Sciatic nerve (tissue), 2 donors: ENCODE data around the gene MINK1. TPM values are rescaled to one million over a fixed set of nuclear protein-coding genes. Genes with fewer than 3 reads are reported as not detected.
A peak's percentile ranks its signal among the peaks of the same experiment; 100 is the strongest.

ENCODE experiments used
- ATAC-seq: fragments of 200-7000 bp; cut with Tn5 transposase; one replicate; pipeline ENCODE4 v1.9.1; 2020; ENCODE audit warnings: mild to moderate bottlenecking, moderate library complexity
- DNase-seq: peaks from one replicate; pipeline ENCODE4 v3.0.0-alpha.2; 2020; ENCODE audit warnings: low spot score
- intact Hi-C: fragments of 100-400 bp; cut with DNase I; formaldehyde crosslinking; loops from one replicate; pipeline ENCODE4 v1.14.2; 2022
- total RNA-seq: library from RNA; stranded (reverse); fragmentation: NEBNext Ultra II Directional; extraction: Animal tissue kit (Norgen Biotek cat#: 25700); gene quantifications from one replicate; pipeline ENCODE4 v1.2.1, GENCODE V29; 2021
- donor health status: DM: no; HTN: no; CAD: no.
- donor health status: DM: no; HTN: no; CAD: no.

The MINK1 gene
- total RNA-seq, 1 donor from 2014 or later, result 95.0 TPM

DNA sequence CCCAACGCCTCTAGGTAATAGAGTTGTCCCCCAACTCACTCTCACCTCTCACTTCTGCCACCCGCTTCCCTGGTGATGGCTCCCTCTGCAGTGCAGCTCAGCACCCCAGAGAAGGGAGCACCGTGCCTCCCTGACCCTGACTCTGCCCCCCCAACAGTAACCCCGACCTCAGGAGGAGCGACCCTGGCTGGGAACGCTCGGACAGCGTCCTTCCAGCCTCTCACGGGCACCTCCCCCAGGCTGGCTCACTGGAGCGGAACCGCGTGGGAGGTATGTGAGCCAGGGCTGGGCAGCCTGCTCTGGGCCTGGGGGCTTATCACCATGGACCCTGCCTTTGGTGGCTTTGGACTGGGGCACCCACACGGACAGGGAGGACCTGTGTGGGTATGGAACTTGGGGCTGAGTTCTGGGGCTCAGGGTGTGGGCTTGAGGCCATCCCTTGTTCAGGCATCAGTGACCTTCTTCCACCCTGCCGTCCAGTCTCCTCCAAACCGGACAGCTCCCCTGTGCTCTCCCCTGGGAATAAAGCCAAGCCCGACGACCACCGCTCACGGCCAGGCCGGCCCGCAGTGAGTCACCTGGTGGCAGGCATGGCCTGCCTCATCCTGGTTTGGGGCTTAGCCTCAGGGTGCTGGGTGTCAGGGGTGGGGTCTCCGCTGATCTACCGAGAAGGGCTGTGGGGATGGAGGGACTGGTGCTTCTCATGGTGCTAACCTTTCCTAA is 59.5 kb downstream of the MINK1 start:
- DNase-seq (no peak), ATAC-seq (no peak)
- intact Hi-C loops, result loop anchor here (5.0 kb wide), 1 partner anchor 105 kb away; the partner anchor contains the start of genes GLTPD2 and VMO1

DNA sequence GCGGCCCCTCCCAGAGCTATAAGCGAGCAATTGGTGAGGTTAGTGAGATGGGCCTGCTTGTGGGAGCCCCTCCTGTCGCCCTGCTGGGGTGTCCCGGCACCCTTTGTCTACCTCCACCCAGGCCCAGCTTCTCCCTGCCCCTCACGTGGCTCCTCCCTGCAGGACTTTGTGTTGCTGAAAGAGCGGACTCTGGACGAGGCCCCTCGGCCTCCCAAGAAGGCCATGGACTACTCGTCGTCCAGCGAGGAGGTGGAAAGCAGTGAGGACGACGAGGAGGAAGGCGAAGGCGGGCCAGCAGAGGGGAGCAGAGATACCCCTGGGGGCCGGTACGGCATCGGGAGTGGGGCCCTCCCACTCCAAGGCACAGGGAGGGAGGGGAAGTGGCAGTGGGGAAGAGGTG is 60.1 kb downstream of the MINK1 start:
- DNase-seq, result no peak
- no peak for ATAC-seq
- intact Hi-C loops, result loop anchor here (5.0 kb wide), 1 partner anchor 106 kb away; the partner anchor contains the start of genes GLTPD2 and VMO1

DNA sequence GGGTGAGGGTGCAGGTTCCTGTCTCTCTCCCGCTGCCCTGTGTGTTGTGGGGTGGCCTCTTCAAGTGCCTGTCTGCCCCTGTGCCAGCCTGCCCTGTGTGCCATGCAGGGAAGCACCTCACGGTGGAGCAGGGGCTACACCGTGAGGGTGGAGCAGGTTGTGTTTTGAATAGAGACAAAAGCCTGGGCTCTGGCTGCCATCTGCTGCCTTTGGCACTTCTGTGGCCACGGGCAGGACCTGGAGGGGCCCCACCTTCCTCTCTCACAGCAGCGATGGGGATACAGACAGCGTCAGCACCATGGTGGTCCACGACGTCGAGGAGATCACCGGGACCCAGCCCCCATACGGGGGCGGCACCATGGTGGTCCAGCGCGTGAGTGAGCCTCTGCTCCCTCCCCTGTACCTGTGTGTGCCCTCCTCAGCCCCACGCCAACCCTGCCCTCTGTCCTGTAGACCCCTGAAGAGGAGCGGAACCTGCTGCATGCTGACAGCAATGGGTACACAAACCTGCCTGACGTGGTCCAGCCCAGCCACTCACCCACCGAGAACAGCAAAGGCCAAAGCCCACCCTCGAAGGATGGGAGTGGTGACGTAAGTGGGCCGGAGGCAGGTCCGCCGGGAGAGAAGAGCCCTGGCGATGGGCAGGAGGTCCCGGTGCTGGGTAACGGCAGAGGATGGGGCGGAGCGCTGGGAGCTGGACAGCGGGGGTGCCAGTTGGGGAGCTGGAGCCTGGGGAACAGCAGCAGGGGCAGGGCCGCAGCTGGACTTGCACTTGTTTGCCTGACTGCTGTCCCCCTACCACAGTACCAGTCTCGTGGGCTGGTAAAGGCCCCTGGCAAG is 60.8 kb downstream of the MINK1 start:
- no peak for ATAC-seq
- intact Hi-C loops, result loop anchor here (5.0 kb wide), 1 partner anchor 107 kb away; the partner anchor contains the start of genes GLTPD2 and VMO1
- no peak for DNase-seq

DNA sequence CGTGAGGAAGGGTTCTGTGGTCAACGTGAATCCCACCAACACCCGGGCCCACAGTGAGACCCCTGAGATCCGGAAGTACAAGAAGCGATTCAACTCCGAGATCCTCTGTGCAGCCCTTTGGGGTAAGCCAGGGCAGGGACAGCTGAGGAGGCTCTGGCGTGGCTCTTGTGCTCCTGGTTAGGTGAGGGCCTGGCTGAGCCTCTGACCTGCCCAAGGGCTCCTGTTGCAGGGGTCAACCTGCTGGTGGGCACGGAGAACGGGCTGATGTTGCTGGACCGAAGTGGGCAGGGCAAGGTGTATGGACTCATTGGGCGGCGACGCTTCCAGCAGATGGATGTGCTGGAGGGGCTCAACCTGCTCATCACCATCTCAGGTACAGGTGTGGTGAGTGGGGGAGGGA is 62.0 kb downstream of the MINK1 start:
- intact Hi-C loops, result no loop called here
- no peak for DNase-seq
- no peak for ATAC-seq

DNA sequence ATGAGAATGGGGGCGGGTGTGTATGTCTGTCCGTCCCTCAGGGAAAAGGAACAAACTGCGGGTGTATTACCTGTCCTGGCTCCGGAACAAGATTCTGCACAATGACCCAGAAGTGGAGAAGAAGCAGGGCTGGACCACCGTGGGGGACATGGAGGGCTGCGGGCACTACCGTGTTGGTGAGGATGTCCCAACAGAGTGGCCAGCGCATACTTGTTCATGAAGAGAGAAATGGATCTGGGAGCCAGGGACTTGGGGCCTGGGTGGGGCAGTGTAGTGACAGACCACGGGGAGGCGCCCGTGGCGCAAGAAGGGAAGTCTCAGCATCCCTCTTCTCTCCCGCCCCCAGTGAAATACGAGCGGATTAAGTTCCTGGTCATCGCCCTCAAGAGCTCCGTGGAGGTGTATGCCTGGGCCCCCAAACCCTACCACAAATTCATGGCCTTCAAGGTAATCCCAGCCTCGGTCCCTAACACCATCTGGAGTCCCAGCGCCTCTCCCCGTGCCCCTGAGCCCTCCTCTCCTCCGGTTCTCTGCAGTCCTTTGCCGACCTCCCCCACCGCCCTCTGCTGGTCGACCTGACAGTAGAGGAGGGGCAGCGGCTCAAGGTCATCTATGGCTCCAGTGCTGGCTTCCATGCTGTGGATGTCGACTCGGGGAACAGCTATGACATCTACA is 62.7 kb downstream of the MINK1 start:
- DNase-seq (no peak), ATAC-seq (no peak)
- intact Hi-C loops, result no loop called here

DNA sequence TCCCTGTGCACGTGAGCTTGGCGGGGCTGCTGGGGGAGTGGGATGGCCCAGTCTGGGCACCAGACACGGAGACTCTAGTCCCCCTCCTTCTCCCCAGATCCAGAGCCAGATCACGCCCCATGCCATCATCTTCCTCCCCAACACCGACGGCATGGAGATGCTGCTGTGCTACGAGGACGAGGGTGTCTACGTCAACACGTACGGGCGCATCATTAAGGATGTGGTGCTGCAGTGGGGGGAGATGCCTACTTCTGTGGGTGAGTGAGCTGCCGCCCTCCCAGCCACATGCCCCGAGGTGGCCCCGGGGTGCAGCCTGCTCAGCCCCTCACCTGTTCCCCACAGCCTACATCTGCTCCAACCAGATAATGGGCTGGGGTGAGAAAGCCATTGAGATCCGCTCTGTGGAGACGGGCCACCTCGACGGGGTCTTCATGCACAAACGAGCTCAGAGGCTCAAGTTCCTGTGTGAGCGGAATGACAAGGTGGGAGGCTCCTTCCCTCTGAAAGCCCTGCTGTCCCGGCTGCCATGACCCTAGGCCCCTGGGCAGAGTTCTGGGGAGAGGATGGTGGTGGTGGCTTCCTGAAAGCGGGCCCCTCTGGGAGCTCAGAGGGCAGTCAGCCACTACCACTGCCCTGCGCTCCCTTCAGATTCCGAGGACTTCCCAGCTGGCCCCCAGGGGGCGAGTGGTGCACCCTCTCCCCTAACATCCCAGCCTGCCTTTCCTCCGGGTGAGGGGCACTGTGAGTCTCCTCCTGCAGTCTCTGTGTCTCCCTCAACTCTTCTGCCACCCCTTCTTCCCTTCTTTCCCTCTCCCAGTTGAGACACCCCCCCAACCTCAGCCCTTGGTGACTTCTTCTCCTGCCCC is 63.4 kb downstream of the MINK1 start:
- ATAC-seq, result no peak
- intact Hi-C loops, result no loop called here

DNA sequence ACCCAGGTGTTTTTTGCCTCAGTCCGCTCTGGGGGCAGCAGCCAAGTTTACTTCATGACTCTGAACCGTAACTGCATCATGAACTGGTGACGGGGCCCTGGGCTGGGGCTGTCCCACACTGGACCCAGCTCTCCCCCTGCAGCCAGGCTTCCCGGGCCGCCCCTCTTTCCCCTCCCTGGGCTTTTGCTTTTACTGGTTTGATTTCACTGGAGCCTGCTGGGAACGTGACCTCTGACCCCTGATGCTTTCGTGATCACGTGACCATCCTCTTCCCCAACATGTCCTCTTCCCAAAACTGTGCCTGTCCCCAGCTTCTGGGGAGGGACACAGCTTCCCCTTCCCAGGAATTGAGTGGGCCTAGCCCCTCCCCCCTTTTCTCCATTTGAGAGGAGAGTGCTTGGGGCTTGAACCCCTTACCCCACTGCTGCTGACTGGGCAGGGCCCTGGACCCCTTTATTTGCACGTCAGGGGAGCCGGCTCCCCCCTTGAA is 64.1 kb downstream of the MINK1 start:
- ATAC-seq (no peak), DNase-seq (no peak)
- intact Hi-C loops, result no loop called here

More for the DNA sequence above, 63.4 kb downstream of the MINK1 start:
- DNase-seq, result no peak

DNA sequence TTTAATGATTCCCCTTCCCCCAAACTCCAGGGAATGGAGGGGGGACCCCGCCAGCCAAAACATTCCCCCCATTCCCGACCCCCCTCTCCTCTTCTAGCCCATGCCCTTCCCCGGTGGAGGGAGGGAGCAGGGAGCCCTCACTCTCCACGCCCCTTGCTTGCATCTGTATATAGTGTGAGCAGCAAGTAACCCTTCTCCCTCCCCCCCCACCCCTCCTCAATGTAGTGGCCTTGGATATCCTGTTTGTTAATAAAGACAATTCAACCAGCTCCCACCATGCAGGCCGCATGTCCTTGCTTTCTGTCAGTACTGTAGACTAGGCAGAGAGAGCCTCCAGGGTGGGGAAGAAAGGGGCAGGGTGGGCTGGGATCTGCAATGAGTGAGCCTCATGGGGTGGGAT is 64.6 kb downstream of the MINK1 start:
- intact Hi-C loops, result no loop called here
- DNase-seq (no peak), ATAC-seq (no peak)

DNA sequence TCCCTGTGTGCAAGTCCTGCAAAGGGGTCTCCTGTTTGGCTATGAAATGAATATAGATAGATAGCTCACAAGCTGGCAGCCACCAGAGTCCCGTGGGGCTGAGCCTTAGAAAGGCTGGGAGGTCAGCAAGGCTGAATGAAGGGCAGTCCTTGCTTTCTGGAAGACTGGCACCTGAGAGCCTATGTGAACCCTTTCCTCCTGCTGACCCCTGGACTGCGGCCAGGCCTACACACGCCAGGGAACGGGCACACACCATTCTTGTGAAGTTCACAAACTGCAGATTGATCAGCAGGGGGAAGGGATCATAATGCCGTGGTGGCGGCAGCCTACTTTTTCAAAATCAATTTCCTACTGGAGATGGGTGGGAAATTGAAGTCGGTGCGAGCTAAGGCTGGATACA is 65.2 kb downstream of the MINK1 start:
- DNase-seq, result no peak
- ATAC-seq, result no peak
- intact Hi-C loops, result no loop called here

DNA sequence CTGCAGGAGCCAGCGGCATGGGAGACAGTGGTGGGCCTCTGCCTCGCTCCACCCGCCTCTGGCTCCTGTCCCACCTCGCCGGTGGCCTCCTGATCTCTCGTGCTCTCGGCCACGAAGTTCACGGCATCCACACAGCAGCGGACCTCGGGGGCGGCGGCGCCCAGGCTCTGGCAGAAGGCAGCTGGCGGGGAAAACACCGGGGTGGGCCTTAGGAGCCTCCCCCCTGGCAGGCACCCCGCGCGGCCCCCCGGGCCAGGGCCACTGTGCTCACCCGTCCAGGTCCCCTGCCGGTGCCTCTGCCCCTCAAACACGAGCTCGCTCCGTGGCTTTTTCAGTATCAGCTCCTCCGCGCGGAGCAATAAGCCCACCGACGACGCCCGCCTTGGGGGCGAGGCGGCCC is 65.8 kb downstream of the MINK1 start:
- no peak for ATAC-seq
- DNase-seq, result no peak
- intact Hi-C loops, result no loop called here

DNA sequence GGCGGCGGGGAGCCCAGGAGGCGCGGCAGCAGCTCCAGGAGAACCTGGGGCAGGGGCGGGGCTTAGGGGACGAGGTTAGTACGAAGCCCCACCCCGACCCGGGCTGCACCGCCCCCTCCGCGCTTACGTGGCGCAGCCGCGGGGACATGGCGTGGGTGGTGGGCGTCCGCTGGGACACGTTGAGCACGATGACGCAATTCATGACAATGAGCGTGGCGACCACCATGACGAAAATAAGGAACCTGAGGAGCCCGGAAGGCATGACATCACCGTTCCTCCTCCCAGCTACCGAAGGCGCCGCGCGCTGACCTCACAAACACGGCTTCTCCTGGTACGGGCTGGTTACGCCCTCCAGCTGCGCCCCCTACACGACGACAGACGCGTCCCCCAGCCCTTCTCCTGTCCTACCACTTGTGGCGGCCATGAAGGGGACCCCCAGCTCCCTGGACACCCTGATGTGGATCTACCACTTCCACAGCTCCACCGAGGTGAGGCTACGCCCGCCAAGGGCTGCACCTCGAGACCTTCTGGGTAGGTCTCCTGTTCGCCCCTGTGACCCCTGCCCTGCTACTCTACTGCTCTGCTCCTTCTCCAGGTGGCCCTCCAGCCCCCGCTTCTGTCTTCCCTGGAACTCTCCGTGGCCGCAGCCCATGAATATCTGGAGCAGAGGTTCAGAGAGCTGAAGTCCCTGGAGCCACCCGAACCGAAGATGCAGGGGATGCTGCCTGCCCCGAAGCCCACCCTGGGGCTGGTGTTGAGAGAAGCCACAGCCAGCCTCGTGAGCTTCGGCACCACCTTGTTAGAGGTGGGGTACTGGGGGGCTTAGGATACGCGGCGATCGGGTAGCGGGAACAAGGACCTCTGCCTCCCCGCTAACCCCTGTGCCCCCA is 66.4 kb downstream of the MINK1 start, which contains the start of gene C17orf107:
TSS of gene C17orf107 (plus strand) at position 196 of the 890 bp plus-strand sequence. CDS start at position 423, 227 bp downstream.
- intact Hi-C loops, result no loop called here
- DNase-seq (peak; percentile 89), ATAC-seq (peak; percentile 55)

DNA sequence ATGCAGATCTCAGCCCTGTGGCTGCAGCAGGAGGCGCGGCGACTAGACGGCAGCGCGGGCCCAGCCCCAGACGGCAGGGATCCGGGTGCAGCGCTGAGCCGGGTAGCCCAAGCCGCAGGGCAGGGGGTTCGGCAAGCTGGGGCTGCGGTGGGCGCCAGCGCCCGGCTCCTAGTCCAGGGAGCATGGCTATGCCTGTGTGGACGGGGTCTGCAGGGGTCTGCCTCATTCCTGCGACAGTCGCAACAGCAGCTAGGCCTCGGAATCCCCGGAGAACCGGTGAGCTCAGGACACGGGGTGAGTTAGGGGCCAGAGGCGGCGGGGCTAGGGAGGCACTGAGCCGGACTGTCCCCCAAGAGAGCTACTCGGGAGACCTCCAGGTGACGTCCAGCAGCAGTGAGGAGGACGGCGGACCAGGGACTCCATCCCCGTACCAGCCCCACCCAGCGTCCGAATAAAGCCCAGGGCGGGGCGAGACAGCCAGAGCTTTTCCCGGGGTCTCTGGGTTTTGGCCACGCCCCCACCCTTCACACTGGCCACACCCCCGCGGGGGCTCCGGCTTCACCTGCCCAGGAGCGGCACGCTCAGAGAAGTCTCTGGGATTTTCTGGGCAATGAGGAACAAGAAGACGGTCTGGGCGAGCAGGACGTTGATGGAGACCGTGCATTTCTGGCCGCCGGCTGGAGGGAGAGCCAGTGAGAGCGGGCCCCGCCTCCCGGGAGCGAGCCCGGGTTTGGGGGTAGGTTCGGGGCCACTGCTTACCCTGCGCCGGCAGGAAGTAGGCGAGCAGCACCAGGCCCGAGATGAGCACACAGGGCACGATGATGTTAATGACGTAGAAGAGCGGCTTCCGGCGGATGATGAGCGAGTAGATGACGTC is 67.3 kb downstream of the MINK1 start:
- DNase-seq, result peak; percentile 75
- peak; percentile 64 for ATAC-seq
- intact Hi-C loops, result no loop called here

DNA sequence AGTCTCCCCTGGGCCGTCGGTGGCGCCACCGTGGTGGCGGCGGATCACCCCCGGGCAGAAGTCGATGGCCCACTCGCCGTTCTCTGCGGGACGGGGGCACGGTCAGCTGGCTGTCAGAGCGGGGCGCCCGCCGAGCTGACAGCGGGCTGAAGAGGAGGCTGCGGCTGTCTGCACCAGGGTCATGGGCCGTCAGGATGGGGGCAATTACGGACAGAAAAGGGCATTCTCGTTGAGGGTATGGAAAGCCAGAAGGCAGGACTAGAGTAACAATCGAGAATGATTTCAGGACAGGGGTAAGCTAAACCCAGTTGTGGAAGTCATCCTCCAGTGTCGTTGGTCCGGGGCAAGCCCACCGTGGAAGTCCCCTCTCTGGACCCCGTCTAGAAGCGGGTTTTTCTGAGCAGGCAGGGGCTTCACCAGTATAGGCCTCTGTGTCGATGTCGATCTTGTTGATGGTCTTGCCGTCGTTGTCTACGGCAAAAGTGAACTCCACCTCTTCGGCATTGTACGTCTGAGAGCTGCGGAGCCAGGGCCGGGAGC is 68.0 kb downstream of the MINK1 start:
- DNase-seq, result peak; percentile 66
- intact Hi-C loops, result no loop called here
- ATAC-seq, result peak; percentile 0

DNA sequence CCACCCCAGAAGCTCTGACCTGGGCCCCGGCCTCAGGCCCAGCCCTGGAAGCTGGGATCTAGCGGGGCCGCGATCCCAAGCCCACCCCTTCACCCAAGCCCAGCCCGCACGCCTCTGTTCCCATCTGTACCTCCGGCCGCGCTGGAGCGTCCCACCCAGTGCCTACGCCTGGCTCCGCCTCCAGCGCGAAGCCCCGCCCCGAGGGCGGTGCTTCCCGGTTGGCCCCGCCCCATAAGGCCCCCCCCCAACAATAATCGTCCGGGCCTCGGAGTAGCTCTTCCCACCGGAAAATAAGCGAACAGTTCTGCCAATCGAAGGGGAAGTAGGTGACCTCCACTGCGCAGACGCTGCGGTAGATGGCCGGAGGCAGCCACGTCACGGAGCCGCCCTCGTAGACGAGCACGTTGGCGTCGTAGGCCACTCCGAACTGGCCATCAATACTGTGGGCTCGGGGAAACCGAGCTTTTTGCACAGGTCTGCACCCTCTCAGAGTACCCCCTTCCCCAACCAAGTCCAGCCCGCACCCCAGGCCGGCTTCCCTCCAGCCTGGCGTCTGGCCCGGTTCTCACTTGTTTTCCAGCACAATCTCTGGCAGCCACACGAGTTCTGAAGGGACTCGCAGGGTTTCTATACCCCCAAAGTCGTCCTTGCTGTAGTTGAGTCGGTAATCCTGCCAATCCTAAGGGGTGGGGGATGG is 68.7 kb downstream of the MINK1 start:
- peak; percentile 87 for ATAC-seq
- DNase-seq, result peak; percentile 79
- intact Hi-C loops, result no loop called here

DNA sequence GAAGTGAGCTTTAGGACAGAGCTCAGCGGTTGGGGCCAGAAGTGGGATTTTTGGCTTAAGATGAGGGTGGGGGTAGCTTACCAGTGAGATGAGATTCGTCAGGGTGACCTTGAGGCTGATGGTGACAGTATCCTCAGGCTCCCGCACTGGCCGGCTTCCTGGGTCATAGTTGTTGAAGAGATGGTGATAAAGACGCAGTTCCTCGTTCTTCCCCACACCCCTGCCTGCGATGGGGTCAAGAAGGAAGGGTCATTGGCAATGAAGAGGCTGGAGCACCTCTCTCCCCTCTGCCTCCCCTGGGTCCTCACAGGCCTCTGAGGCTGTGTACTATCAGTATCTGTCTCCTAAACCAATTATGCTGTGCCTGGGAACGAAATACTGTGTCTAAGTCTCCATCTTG is 69.4 kb downstream of the MINK1 start:
- DNase-seq, result no peak
- intact Hi-C loops, result no loop called here
- ATAC-seq, result no peak
